Activated B cell treated with CpG ODN at 0.5 μM for 24 hours (primary cell): Measurements from ENCODE around the gene TP53I13. TPM values are rescaled to one million over a fixed set of nuclear protein-coding genes. Genes with fewer than 3 reads are reported as not detected.

Experiments used
- ATAC-seq: fragments of 200-7000 bp; cut with Tn5 transposase; one replicate; pipeline ENCODE4 v1.10.0; 2021; ENCODE audit warnings: low read depth, mild to moderate bottlenecking, moderate library complexity
- CTCF ChIA-PET: fragments of 350-600 bp; sonication (Branson Sonifier 250); formaldehyde crosslinking; loops from one replicate; lab custom pipeline; 2021; ENCODE audit warnings: antibody characterized with exemption; lab: Charles Lee
- POLR2A ChIA-PET: fragments of 350-600 bp; sonication (Branson Sonifier 250); formaldehyde crosslinking; loops from one replicate; lab custom pipeline; 2021; ENCODE audit warnings: antibody characterized with exemption; lab: Charles Lee
- DNase-seq: peaks from one replicate; pipeline ENCODE4 v3.0.0; 2022
- H3K27ac Mint-ChIP-seq: one replicate; pipeline ENCODE4 v1.8.0; 2020; ENCODE audit warnings: mixed read lengths
- H3K27me3 Mint-ChIP-seq: one replicate; pipeline ENCODE4 v1.8.0; 2021; ENCODE audit warnings: mixed read lengths
- H3K36me3 Mint-ChIP-seq: one replicate; pipeline ENCODE4 v1.8.0; 2021; ENCODE audit warnings: low read depth, mixed read lengths
- H3K4me1 Mint-ChIP-seq: one replicate; pipeline ENCODE4 v1.8.0; 2021; ENCODE audit warnings: mixed read lengths
- H3K4me3 Mint-ChIP-seq: one replicate; pipeline ENCODE4 v1.8.0; 2020; ENCODE audit warnings: mild to moderate bottlenecking, mixed read lengths
- H3K9me3 Mint-ChIP-seq: one replicate; pipeline ENCODE4 v1.8.0; 2020; ENCODE audit warnings: mixed read lengths
- CTCF ChIP-seq: fragments of 200-600 bp; IDR thresholded peaks from one replicate; pipeline ENCODE4 v1.8.0; 2022; ENCODE audit warnings: antibody characterized with exemption, mild to moderate bottlenecking
- intact Hi-C: fragments of 100-400 bp; cut with micrococcal nuclease; formaldehyde crosslinking; loops from one replicate; pipeline ENCODE4 v1.15.1; 2024
- total RNA-seq: library from RNA; stranded (reverse); gene quantifications from 2 replicates; pipeline ENCODE4 v1.2.3, GENCODE V29; 2022

Gene TP53I13
- total RNA-seq, 1 donor from 2014 or later: 71.2 TPM

- H3K4me3 Mint-ChIP-seq: peak overlapping the region; percentile 73
- TF ChIP-seq CTCF: no peak
- ChIA-PET POLR2A (interaction anchor here (0.7 to 3.4 kb wide), 8 partner anchors 13 to 204 kb away, joined by 3 to 32 read pairs (median 4); partner anchors contain the start of gene TAOK1), CTCF (interaction anchor here (0.6 to 4.3 kb wide), 9 partner anchors 15 to 224 kb away, joined by 3 to 70 read pairs (median 6); partner anchors contain the start of gene TP53I13)
- ATAC-seq: no peak
- no peaks in the 10 kb centered on the region for H3K27me3 Mint-ChIP-seq
- H3K4me1 Mint-ChIP-seq: peaks cover 38% of the 10 kb centered on the region
- H3K27ac Mint-ChIP-seq: no peak overlapping the region
- intact Hi-C loops: loop anchor here (10.0 kb wide), 1 partner anchor 639 kb away; the partner anchor contains the start of gene PHF12
- H3K36me3 Mint-ChIP-seq: peaks cover 3% of the 10 kb centered on the region
- H3K9me3 Mint-ChIP-seq: no peaks in the 10 kb centered on the region
- no peak for DNase-seq
Measured at GRCh38 chr17:29593591-29594518, 25.4 kb downstream of the TP53I13 start.

- H3K4me3 Mint-ChIP-seq: peak overlapping the region; percentile 73
- peaks cover 3% of the 10 kb centered on the region for H3K36me3 Mint-ChIP-seq
- ATAC-seq (no peak), DNase-seq (no peak)
- ChIA-PET CTCF (interaction anchor here (0.6 to 4.3 kb wide), 4 partner anchors 16 to 225 kb away, joined by 3 to 70 read pairs (median 7); no protein-coding TSS in a partner anchor), POLR2A (interaction anchor here (0.7 to 1.1 kb wide), 4 partner anchors 14 to 27 kb away, joined by 3 to 5 read pairs (median 4); no protein-coding TSS in a partner anchor)
- no peaks in the 10 kb centered on the region for H3K27me3 Mint-ChIP-seq
- H3K27ac Mint-ChIP-seq: no peak overlapping the region
- peaks cover 38% of the 10 kb centered on the region for H3K4me1 Mint-ChIP-seq
- H3K9me3 Mint-ChIP-seq: no peaks in the 10 kb centered on the region
- intact Hi-C loops: loop anchor here (10.0 kb wide), 1 partner anchor 640 kb away; the partner anchor contains the start of gene PHF12
- no peak for TF ChIP-seq CTCF
Measured at GRCh38 chr17:29594519-29595090, 26.1 kb downstream of the TP53I13 start.

- Mint-ChIP-seq H3K9me3 (no peaks in the 10 kb centered on the region), H3K4me3 (peak overlapping the region; percentile 73)
- no peak for ATAC-seq
Measured at GRCh38 chr17:29595107-29595942, 26.8 kb downstream of the TP53I13 start.

More at GRCh38 chr17:29595107-29595942, 26.8 kb downstream of the TP53I13 start:
- ChIA-PET POLR2A (no interaction called here), CTCF (no interaction called here)
- Mint-ChIP-seq H3K4me1 (peaks cover 32% of the 10 kb centered on the region), H3K27me3 (no peaks in the 10 kb centered on the region), H3K27ac (no peak overlapping the region), H3K36me3 (no peaks in the 10 kb centered on the region)
- no peak for DNase-seq
- TF ChIP-seq CTCF: no peak
- intact Hi-C loops: loop anchor here (10.0 kb wide), 1 partner anchor 641 kb away; the partner anchor contains the start of gene PHF12
